ENCODE data around the gene LRRC4C. TPM values are rescaled to one million over a fixed set of nuclear protein-coding genes. Genes with fewer than 3 reads are reported as not detected.
"Not testable (repeated sequence)": the region's sequence is repeated elsewhere in the genome, so short reads cannot be mapped to it uniquely, and the experiment has no call there.

Gene LRRC4C
- total RNA-seq, 2 donors from 2014 or later = 0.42 TPM; not detected in 1

GRCh38 chr11:41042688-41043087 is 416.8 kb downstream of the LRRC4C start:
- H3K27me3 ChIP-seq = no peaks in the 10 kb centered on the region
- intact Hi-C loops (cut with DNase I) = no loop called here
- no peaks in the 10 kb centered on the region for H3K36me3 ChIP-seq
- H3K4me3 ChIP-seq = no peak overlapping the region
- H3K9ac ChIP-seq (ENCODE audit: low read depth in 2 of 2, low read length in 2 of 2) = no peak overlapping the region
- TF ChIP-seq CTCF (IDR thresholded peaks at IDR 0.05) = no peak
- no peak for DNase-seq
- no peaks in the 10 kb centered on the region for H3K9me3 ChIP-seq
- no peak overlapping the region for H3K27ac ChIP-seq
- no peaks in the 10 kb centered on the region for H3K4me1 ChIP-seq

GRCh38 chr11:41040474-41040873 is 419.0 kb downstream of the LRRC4C start:
- Histone ChIP-seq H3K27ac (no peak overlapping the region), H3K9me3 (no peaks in the 10 kb centered on the region), H3K4me1 (no peaks in the 10 kb centered on the region), H3K9ac (ENCODE audit: low read depth in 2 of 2, low read length in 2 of 2) (no peak overlapping the region), H3K27me3 (no peaks in the 10 kb centered on the region), H3K4me3 (no peak overlapping the region), H3K36me3 (no peaks in the 10 kb centered on the region)
- no peak for DNase-seq
- intact Hi-C loops (cut with DNase I) = no loop called here
- no peak for TF ChIP-seq CTCF (IDR thresholded peaks at IDR 0.05)

- H3K27me3 ChIP-seq = no peaks in the 10 kb centered on the region
- H3K4me1 ChIP-seq = no peaks in the 10 kb centered on the region
- intact Hi-C loops (cut with DNase I) = no loop called here
- no peaks in the 10 kb centered on the region for H3K36me3 ChIP-seq
- no peak overlapping the region for H3K4me3 ChIP-seq
- no peak overlapping the region for H3K9ac ChIP-seq (ENCODE audit: low read depth in 2 of 2, low read length in 2 of 2)
- TF ChIP-seq CTCF (IDR thresholded peaks at IDR 0.05) = no peak
- no peaks in the 10 kb centered on the region for H3K9me3 ChIP-seq
- no peak overlapping the region for H3K27ac ChIP-seq
- DNase-seq = no peak
These were observed 419.9 kb downstream of the LRRC4C start for GRCh38 chr11:41039592-41039991.

GRCh38 chr11:41031551-41032060 is 427.8 kb downstream of the LRRC4C start:
- no peak for TF ChIP-seq CTCF (IDR thresholded peaks at IDR 0.05)
- intact Hi-C loops (cut with DNase I) = no loop called here
- Histone ChIP-seq H3K27me3 (no peaks in the 10 kb centered on the region), H3K27ac (no peak overlapping the region), H3K36me3 (no peaks in the 10 kb centered on the region), H3K4me1 (no peaks in the 10 kb centered on the region), H3K9ac (ENCODE audit: low read depth in 2 of 2, low read length in 2 of 2) (no peak overlapping the region), H3K9me3 (no peaks in the 10 kb centered on the region), H3K4me3 (no peak overlapping the region)
- DNase-seq = no peak

GRCh38 chr11:41020259-41020658 is 439.2 kb downstream of the LRRC4C start:
- H3K9me3 ChIP-seq = no peaks in the 10 kb centered on the region
- no peak for TF ChIP-seq CTCF (IDR thresholded peaks at IDR 0.05)
- no peak overlapping the region for H3K4me3 ChIP-seq
- intact Hi-C loops (cut with DNase I) = no loop called here
- H3K36me3 ChIP-seq = no peaks in the 10 kb centered on the region
- H3K27ac ChIP-seq = no peak overlapping the region
- H3K9ac ChIP-seq (ENCODE audit: low read depth in 2 of 2, low read length in 2 of 2) = no peak overlapping the region
- H3K4me1 ChIP-seq = no peaks in the 10 kb centered on the region
- DNase-seq = no peak
- no peaks in the 10 kb centered on the region for H3K27me3 ChIP-seq

GRCh38 chr11:41019666-41020065 is 439.8 kb downstream of the LRRC4C start:
- DNase-seq; H3K27ac ChIP-seq; H3K27me3 ChIP-seq; H3K4me3 ChIP-seq; H3K9me3 ChIP-seq; intact Hi-C loops (cut with DNase I); H3K36me3 ChIP-seq; H3K9ac ChIP-seq (ENCODE audit: low read depth in 2 of 2, low read length in 2 of 2); H3K4me1 ChIP-seq: not testable (repeated sequence)
